CD4-positive, alpha-beta T cell treated with Interleukin-21 for 1 hour (primary cell): ENCODE data around the gene PARP12.
"Not testable (repeated sequence)": the region's sequence is repeated elsewhere in the genome, so short reads cannot be mapped to it uniquely, and the experiment has no call there.

ENCODE experiments used
- DNase-seq: peaks from one replicate; pipeline ENCODE4 v3.0.0-alpha.2; 2020

PARP12 gene, protein sequence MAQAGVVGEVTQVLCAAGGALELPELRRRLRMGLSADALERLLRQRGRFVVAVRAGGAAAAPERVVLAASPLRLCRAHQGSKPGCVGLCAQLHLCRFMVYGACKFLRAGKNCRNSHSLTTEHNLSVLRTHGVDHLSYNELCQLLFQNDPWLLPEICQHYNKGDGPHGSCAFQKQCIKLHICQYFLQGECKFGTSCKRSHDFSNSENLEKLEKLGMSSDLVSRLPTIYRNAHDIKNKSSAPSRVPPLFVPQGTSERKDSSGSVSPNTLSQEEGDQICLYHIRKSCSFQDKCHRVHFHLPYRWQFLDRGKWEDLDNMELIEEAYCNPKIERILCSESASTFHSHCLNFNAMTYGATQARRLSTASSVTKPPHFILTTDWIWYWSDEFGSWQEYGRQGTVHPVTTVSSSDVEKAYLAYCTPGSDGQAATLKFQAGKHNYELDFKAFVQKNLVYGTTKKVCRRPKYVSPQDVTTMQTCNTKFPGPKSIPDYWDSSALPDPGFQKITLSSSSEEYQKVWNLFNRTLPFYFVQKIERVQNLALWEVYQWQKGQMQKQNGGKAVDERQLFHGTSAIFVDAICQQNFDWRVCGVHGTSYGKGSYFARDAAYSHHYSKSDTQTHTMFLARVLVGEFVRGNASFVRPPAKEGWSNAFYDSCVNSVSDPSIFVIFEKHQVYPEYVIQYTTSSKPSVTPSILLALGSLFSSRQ

DNA sequence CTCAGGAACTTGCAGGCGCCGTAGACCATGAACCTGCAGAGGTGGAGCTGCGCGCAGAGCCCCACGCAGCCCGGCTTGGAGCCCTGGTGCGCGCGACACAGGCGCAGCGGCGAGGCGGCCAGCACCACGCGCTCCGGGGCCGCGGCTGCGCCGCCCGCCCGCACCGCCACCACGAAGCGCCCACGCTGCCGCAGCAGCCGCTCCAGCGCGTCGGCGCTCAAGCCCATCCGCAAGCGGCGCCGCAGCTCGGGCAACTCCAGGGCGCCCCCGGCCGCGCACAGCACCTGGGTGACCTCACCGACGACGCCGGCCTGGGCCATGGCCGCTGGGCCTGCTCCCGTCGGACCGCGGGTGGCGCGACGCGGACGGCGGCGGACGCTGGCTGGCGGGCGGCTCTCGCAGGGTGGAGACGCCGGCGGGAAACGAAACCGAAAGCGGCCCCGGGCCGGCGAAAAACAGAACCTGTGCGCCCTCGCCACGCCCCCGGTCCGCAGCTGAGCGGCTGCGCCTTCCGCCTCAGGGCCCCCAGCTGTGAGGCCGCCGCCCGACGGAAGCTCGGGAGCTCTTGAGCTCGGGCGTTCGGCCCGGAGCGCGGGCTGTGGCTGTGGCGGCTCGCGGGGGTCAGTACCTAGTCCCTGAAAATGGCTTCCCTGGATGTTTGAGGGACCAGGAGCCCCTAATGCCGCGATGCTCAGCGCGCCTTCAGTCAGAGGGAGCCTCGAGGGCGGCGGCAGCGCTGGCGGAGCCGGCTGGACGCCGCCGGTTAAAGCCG, at the start of gene PARP12:
Gene PARP12 (minus strand): TSS at position 424 of the 772 bp plus-strand sequence. CDS start 104 bp downstream, at position 320.
- peak; percentile 89 for DNase-seq

DNA sequence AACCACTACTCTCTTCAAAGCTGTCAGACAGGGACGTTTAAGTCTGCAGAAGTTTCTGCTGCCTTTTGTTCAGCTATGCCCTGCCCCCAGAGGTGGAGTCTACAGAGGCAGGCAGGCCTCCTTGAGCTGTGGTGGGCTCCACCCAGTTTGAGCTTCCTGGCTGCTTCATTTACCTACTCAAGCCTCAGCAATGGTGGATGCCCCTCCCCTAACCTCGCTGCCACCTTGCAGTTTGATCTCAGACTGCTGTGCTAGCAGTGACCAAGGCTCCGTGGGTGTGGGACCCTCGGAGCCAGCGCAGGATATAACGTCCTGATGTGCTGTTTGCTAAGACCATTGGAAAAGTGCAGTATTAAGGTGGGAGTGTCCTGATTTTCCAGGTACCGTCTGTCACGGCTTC, 46.0 kb upstream of the PARP12 start:
- not testable (repeated sequence) for DNase-seq

DNA sequence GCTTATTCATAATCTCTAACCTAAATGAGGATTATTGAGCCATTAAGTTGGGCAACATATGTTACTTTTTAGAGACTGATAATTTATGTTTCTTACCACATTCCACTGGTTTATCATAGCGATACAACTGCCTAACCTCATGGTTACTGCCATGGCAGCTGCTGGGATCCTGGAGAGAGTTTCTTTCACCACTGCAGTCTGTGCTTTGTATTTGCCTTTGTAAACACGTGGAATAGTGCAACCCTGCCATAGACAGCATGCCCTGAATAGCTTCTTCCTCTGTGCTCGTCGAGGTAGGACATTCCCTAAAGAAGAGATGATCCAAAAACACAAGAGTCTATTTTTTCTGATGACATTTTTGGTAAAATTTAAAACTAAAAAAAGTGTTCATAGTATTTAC, 33.7 kb upstream of the PARP12 start:
- no peak for DNase-seq

DNA sequence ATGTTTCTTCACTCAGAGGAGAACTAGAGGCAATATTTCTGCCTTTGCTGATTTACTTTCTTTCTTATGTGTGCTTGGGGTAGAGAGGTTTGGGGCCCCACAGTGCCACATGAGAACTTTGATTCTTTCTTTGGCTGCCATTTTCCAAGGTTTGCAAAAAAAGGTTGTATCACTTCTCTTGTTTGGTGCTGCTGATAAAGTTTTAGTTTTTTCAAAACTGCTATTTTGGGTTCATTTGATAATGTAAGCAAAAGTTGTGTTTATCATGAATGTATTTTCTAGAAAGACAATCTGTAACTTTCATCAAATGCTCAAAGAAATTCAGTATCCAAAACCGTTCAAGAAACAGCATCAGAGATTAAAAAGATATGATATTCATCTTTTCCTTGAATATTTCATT, 30.6 kb upstream of the PARP12 start:
- no peak for DNase-seq

DNA sequence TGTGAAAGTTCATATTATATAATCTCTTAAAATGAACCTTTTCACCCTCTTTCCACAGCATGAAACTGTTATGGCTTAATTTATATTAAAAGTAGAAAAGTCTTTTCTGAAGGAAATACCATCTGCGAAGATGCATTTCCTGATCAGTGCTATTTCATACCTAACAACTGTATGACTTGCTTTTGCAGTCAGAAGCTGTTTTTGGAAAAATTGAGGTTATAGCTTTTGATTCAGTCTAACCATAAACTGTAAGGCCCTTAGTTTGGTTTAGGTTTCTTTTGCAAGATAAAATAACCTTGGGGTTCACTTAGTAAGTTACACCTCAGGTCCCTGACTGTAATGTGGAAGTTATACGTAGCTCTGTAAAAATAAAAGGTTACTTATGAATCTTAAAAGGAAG, 22.7 kb upstream of the PARP12 start:
- no peak for DNase-seq

DNA sequence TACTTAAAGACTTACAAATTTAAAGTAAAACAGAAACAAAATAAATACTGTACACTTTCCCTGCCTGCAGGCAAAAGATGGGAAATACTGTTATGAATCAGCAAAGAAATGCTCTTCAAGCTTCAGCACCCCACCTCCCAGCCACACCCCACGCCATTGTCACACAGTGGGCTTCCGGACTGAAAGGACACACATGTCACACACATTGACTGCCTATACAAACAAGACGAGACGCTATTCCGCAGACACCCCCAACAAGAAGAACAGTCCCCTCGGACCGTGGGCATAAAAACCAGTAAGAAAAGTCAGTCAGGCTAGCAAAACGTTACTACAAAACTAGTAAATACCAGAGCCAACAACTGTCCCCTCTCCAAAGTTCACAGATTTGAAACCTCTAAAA, 22.2 kb upstream of the PARP12 start:
- DNase-seq = peak; percentile 29

DNA sequence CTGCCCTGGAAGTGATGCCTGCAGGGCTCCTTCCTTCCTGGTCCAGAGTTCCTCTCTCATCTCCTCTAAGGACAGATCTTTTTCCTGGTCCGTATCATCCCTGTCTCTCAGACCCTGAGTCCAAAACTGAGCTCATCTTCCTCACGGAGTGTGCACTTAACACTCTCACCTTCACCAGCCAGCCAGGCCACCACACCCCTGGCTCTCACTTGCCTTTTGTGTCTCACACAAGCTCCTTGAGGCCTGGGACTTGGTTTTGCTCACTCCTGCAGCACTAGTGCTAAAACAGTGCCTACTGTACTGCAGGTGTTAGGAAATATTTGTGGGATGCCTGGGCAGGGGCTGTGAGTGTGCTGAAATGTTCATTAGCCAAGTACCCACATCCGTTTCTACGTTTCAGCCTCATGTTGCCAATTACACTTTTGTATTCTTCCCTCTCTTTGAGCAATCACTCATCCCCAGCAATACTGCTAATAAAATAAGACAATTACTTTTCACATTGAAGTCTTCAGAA, 21.4 kb upstream of the PARP12 start:
- DNase-seq = no peak

DNA sequence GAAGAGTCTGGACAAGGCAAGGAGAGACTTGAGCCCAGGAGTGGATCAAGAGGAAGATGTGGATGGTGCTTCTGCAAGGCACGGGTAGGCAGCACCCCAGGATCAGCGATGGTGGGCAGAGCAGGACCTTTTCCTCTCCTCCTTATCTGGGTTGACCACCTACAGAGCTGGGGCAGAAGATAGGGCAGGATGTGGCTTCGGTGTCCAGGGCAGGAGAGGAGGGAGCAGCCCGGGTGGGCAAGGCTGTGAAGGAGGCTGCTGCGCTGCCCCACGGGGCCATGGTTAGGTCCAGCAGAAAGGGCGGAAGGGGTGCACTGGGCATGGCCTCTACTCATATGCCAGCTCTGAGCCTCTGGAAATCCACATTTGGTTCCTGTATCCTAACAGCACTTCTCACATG, 20.0 kb upstream of the PARP12 start:
- no peak for DNase-seq

DNA sequence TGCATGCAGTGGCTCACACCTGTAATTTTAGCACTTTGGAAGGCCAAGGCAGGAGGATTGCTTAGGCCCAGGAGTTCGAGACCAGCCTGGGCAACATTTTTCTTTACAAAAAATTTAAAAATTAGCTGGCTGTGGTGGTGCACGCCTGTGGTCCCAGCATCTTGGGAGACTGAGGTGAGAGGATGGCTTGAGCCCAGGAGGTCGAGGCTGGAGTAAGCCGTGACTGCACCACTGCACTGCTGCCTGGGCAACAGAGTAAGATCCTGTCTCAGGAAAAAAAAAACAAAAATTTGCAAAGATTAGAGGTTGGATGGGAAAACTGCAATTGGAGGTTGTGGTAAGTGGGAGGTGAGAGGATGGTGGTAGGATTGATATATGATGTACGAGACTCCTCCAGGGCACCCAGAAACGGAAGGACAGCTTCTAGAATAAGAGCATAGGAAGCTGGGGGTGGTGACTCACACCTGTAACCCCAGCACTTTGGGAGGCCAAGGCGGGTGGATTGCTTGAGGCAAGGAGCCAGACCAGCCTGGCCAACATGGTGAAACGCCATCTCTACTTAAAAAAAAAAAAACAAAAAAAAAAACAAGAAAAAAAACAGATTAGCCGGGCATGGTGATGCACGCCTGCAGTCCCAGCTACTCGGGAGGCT, 19.1 kb upstream of the PARP12 start:
- DNase-seq = no peak

DNA sequence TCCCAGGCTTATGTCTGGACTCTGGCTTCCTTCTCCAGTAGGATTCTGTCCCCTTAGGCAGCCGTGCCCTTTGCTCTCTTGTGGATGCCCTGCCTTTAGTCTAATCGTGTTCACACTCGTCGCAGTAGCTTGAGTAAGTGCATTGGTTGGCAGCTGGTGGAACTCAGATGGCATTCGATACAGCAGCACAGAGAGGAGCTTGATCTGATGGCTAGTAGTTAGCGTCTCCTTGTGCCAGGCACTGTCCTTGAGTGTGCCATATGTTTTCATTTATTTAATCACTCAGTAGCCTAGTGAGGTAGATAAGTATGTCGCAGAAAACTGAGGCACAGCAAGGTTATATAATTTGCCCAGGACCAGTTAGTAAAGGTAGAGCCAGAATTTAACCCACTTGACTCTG, 18.2 kb upstream of the PARP12 start:
- DNase-seq = no peak

DNA sequence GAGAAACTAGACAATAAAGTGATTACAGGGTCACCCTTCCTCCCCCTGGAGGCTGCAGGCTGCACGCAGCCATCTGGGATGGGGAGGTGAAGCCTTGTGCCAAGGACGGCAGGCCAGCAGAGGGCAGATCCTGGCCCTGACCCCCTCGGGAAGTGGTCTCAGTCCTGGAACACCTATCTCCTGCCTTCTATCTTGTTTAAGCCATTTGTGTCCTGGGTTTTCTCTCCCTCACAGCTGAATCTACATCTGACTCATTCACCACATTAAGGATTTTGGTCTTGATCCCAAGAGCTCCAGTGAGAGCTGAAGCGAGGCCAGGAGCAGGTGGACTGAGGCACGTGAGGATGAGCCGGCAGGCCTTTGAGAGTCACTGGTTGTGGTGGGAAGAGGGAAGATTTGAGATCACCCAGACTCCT, 16.4 kb upstream of the PARP12 start:
- DNase-seq = no peak

DNA sequence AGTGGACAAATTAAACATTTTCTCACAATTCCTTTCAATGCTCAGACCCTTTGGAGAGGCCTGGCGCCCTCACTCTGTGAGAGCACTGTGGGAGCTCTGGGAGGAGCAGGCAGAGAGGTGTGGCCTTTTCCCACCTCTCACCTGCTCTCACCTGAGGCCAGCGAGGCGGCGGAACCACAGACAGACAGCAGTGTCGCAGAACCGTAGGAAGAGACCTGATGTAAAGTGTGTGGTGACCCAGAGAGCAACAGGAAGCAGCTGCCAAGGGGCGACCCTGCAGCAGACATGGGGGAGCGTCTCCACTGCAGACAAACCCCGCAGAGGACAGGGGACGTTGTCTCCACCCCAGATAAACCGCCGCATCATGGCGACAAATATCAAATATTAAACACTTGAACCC, 15.6 kb upstream of the PARP12 start:
- DNase-seq = no peak

DNA sequence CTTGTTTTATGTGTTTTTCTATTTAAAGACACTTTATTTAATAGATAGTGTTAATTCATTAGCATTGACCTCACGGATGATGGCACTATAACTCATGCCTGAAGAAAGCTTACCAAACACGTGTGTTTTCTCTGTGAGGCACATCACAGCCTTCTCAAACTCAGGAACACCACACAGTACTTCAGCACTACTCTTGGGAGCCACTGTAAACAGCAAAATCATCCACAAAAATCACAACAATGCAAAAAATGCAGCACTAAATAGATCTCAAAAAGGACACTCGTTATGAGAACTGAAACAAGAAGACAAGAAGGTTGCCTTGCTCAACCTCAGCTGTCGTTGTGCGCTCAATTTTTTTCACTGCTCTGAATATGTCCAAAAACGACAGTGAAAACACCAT, 12.0 kb upstream of the PARP12 start:
- DNase-seq = no peak

DNA sequence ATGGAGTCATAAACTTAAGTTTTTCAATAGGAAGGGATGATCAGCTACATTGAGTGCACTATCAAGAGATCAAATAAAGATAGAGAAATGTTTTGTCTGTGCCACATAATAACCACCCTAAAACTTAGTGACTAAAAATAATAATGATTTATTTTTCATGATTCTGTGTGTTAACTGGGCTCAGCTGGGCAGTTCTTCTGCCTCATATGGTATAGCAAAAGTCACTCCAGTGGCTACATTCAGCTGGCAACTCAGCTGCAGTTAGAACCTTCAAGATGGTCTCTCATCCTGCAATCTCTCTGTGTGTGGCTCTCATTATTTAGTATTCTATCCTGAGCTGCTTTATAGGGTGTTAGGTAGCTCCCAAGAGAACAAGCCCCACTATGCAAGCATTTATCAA, 7.8 kb upstream of the PARP12 start:
- DNase-seq = no peak

DNA sequence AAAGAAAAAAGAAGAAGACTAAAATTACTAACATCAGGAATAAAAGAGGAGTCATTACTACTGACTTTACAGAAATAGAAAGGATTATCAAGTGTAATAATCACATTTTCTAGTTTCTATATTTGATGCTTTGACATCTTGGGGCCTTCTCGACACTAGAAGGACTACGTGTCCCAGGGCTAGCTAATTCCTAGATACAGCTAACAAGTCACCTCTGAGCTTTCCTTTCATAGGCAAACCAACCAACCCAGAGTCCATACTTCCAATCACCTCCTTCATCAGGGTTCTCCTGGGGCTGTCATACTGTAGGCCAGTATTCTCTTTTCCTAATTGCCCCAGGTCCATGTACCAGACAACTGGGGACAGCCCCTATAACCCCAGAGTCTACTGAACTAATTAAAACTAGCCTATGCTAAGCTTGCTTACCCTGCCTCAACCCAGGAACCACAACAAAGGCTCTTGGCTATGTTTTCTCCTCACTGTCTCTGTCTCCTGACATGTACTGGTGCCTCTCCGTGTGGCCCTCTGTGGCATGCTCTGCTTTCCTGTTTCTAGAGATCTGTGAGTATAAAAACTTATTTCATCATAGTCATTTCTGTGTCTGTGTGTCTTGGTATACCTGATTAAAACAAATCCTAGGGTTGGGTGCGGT, 6.7 kb upstream of the PARP12 start:
- no peak for DNase-seq

DNA sequence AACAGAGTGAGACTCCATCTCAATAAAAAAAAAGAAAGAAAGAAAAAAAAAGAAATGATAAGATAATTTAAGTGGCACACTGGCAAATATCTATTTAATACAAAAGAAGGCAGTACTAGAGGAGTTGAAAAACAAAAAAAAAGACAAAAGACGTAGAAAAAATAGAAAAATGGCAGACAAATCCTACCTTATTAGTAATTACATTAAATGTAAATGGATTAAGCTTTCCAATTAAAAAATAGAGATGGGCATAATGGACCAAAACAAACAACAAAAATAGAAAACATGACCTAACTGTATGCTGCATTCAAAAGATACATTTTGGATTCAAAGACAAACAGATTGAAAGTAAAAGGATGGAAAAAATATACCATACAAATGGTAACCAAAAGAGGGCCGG, 5.3 kb upstream of the PARP12 start:
- no peak for DNase-seq

DNA sequence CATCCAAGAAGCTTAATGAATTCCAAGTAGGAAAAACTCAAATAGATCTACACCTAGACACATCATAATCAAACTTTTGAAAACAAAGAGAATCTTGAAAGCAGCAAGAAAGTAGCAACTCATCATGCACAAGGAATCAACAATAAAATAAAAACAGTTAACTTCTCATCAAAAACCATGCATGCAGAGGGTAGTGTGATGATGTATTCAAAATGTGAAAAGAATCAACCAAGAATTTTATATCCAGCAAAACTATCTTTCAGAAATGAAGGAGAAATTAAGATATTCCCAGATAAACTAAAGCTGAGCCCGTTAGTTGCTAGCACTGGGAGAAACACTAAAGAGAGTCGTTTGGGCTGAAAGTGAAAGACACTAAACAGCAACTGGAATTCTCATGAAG, 4.3 kb upstream of the PARP12 start:
- DNase-seq = no peak

DNA sequence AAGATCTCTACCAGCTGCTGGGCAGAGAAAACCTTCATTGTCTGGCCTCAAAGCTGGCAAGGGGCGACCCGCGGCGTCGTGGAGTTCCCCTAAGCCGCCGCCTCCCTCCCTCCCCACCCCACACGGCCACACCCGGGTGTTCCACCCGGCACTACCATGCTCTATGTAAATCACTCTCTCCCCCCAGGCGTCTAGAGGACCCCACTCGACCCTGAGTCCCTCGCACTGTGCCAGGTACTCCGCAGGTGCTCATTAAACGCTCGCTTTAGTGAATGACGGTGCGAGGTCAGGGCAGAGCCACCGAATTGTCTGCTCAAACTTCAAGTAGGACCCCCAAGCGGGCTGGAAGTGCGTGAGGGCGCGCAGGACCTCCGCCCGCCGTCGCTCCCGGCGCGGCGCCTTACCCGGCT, 628 bp downstream of the PARP12 start:
- DNase-seq = peak; percentile 67

DNA sequence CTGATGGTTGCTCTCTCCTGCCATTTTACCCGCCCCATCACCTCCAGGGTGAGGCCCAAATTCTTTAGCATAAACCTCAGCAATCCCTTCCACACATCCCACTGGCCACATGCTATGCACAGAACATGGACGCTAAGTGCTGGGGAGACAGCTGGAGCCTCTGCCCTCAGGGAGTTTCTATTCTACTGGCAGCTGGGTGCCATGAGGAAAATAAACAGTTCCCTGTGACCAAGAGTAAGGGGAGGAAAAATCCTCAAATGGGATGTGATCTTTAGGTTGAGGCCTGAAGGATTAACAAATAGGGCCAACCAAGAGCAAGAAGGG, 1.2 kb downstream of the PARP12 start:
- DNase-seq = no peak

DNA sequence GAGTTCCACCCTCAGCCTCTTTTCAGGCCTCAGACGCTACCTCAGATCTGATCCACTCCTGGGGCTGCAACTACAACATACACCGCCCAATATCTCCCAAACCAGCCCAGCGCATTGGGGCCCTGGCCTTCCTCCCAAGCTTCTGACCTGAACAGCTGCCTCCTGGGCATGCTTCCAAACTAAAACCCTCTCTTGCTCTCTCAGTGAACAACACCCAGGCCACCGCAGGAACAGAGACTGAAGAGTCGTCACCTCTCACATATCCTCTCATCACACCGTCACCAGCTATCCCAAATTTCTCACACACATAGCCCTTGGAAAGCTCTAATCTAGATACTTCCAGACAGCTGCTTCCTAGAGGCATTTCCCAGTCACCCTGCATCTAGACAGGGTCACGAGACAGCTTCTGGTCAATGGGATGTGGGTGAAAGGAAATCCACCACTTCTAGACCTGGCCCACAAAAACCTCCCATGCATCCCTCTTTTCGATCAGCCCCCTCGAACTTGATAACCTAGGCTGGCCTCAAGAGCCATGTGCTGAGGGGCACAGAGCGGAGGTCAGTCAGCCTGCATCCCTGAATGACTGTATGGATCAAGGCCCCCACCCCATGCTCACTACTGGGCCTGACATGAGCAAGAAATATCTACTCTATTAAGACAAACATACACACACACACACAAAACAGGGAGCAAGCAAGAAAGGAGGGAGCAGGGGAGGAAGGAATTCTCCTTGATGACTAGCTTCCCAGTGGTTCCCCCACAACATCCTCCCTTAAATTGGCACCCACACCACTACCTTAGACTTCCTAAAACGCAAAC, 1.8 kb downstream of the PARP12 start:
- DNase-seq = no peak

DNA sequence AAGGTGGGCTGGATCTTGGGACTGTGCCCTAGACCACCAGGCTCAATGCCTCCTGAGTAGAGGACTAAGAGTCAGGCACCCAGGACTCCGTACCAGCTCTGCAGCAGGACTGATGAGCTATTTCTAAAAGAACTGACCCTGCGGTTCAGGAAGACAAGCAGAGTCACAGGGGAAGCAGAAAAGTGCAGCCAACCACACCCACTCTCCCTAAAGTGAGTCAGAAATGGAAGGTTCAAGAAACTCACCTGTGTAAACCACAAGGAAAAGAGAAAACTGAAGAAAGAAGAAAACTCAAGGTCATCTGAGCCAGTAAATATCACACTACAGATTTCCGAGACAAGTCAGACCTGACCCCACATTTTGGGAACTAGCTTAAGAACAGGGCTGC, 2.5 kb downstream of the PARP12 start:
- no peak for DNase-seq
